ENCODE results near the gene PAK5. TPM values are rescaled to one million over a fixed set of nuclear protein-coding genes. Genes with fewer than 3 reads are reported as not detected.

Gene PAK5
- total RNA-seq, 1 experiment from 2014 or later: not detected

DNA sequence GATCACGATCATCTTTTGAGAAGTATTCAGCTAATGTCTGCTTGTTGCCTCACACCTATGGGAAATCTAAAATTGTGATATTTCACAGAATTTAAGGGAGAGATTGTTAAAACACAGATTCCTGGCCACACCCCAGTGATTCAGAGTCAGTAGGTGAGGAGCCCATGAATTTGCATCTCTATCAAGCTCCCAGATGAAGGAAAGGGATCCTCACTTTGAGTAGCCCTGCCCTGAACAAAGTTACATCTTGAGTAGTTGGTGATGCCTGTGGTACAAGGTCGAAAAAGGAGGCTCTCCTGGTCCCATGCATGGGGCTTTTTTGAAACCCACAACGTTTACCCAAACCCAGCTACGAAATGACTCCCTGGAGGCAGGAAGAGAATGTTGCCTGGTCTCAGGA is 79.5 kb downstream of the PAK5 start:
- no TSS peak for BruUV-seq (replicated peaks)
- H2AFZ ChIP-seq (ENCODE audit: low read length): no peak overlapping the region
- no peaks in the 10 kb centered on the region for H3K79me2 ChIP-seq (ENCODE audit: low read length)
- H3K27me3 ChIP-seq (ENCODE audit: low read length): peaks cover 56% of the 10 kb centered on the region
- no peak overlapping the region for H3K4me2 ChIP-seq (ENCODE audit: low read length)
- intact Hi-C loops (cut with micrococcal nuclease): no loop called here
- H3K9ac ChIP-seq (ENCODE audit: low read length): no peak overlapping the region
- peaks cover 7% of the 10 kb centered on the region; the same call in 1 of the 2 replicates for H3K9me3 ChIP-seq (ENCODE audit: low read length)
- H3K4me3 ChIP-seq (ENCODE audit: low read length): no peak overlapping the region
- DNase-seq (no peak), ATAC-seq (no peak)
- CTCF ChIA-PET: no interaction called here
- H3K9me2 ChIP-seq (replicated peaks; ENCODE audit: low read length): no peaks in the 10 kb centered on the region
- H3K4me1 ChIP-seq (ENCODE audit: insufficient read depth, low read length): no peaks in the 10 kb centered on the region
- no peaks in the 10 kb centered on the region for H3K36me3 ChIP-seq (ENCODE audit: low read depth, low read length)
- H3F3A ChIP-seq (ENCODE audit: low read length, unreplicated experiment): no peaks in the 10 kb centered on the region
- no peaks in the 10 kb centered on the region for H4K20me1 ChIP-seq (ENCODE audit: low read length)
- POLR2A ChIA-PET (ENCODE audit: unreplicated experiment): no interaction called here
- H3K27ac ChIP-seq (ENCODE audit: low read length): no peak overlapping the region
- no peak for TF ChIP-seq CTCF (conservative IDR thresholded peaks at IDR 0.05; ENCODE audit: low read depth, low read length)
- no peak for TF ChIP-seq EZH2 (IDR thresholded peaks at IDR 0.05; ENCODE audit: low read length, unreplicated experiment)
- no peak for TF ChIP-seq EZH2phosphoT487 (IDR thresholded peaks at IDR 0.05; ENCODE audit: borderline replicate concordance, low read length)

DNA sequence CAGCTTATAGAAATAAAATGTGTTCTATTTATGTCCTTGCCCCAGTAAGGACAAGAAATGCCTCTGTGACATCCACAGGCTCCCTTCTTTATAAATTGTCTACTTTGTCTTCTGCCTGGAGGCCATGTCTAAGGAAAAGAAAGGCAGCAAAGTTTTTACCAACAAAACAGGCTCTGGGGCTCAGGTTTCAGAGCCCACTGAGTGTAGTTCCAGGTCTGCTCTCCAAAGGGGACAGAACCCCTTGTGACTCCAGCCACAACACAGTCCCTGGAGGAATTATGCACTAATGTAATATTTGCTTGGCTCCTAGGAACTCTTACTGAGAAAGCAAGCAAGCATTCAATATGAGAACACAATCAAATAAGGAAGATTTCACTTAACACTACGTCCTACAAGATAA is 80.1 kb downstream of the PAK5 start:
- H3K79me2 ChIP-seq (ENCODE audit: low read length): no peaks in the 10 kb centered on the region
- TF ChIP-seq CTCF (conservative IDR thresholded peaks at IDR 0.05; ENCODE audit: low read depth, low read length) (no peak), EZH2 (IDR thresholded peaks at IDR 0.05; ENCODE audit: low read length, unreplicated experiment) (no peak), EZH2phosphoT487 (IDR thresholded peaks at IDR 0.05; ENCODE audit: borderline replicate concordance, low read length) (no peak)
- no peaks in the 10 kb centered on the region for H4K20me1 ChIP-seq (ENCODE audit: low read length)
- ChIA-PET POLR2A (ENCODE audit: unreplicated experiment) (no interaction called here), CTCF (no interaction called here)
- no TSS peak for BruUV-seq (replicated peaks)
- ATAC-seq (no peak), DNase-seq (no peak)
- no peaks in the 10 kb centered on the region for H3K4me1 ChIP-seq (ENCODE audit: insufficient read depth, low read length)
- H3F3A ChIP-seq (ENCODE audit: low read length, unreplicated experiment): no peaks in the 10 kb centered on the region
- no peak overlapping the region for H3K9ac ChIP-seq (ENCODE audit: low read length)
- H3K27me3 ChIP-seq (ENCODE audit: low read length): peaks cover 57% of the 10 kb centered on the region
- no peaks in the 10 kb centered on the region for H3K9me2 ChIP-seq (replicated peaks; ENCODE audit: low read length)
- no peak overlapping the region for H2AFZ ChIP-seq (ENCODE audit: low read length)
- no peaks in the 10 kb centered on the region for H3K36me3 ChIP-seq (ENCODE audit: low read depth, low read length)
- intact Hi-C loops (cut with micrococcal nuclease): no loop called here
- peaks cover 7% of the 10 kb centered on the region; the same call in 1 of the 2 replicates for H3K9me3 ChIP-seq (ENCODE audit: low read length)
- no peak overlapping the region for H3K27ac ChIP-seq (ENCODE audit: low read length)
- H3K4me3 ChIP-seq (ENCODE audit: low read length): no peak overlapping the region
- no peak overlapping the region for H3K4me2 ChIP-seq (ENCODE audit: low read length)

DNA sequence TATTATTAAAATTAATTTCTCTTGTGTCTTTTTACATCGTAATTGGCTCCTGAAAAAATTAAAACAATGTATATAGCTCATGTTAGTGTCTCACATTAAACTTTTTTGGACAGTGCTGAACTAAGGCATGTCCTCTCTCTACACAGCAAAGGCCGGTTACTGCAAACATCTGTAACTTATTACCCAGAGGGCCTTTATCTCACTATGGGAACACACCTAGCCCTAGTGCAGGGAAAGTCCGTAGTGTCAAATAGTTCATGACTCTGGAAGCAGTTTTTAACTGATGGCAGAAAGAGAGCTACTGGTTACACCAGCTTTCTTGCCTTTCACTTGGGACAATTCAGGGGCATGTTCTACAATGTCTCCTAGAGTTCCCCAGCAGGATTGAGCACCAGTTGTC is 82.2 kb downstream of the PAK5 start:
- Histone ChIP-seq H3K36me3 (ENCODE audit: low read depth, low read length) (no peaks in the 10 kb centered on the region), H4K20me1 (ENCODE audit: low read length) (no peaks in the 10 kb centered on the region), H3K4me1 (ENCODE audit: insufficient read depth, low read length) (no peaks in the 10 kb centered on the region), H3K27ac (ENCODE audit: low read length) (no peak overlapping the region), H3K9me2 (replicated peaks; ENCODE audit: low read length) (no peaks in the 10 kb centered on the region), H3K27me3 (ENCODE audit: low read length) (peaks cover 52% of the 10 kb centered on the region), H3K9me3 (ENCODE audit: low read length) (0 out of 2 replicates have a peak, but pooled peaks cover 4% of the 10 kb centered on the region), H3K4me3 (ENCODE audit: low read length) (no peak overlapping the region), H2AFZ (ENCODE audit: low read length) (no peak overlapping the region), H3K9ac (ENCODE audit: low read length) (no peak overlapping the region), H3F3A (ENCODE audit: low read length, unreplicated experiment) (no peaks in the 10 kb centered on the region), H3K4me2 (ENCODE audit: low read length) (no peak overlapping the region), H3K79me2 (ENCODE audit: low read length) (no peaks in the 10 kb centered on the region)
- intact Hi-C loops (cut with micrococcal nuclease): no loop called here
- no TSS peak for BruUV-seq (replicated peaks)
- TF ChIP-seq EZH2phosphoT487 (IDR thresholded peaks at IDR 0.05; ENCODE audit: borderline replicate concordance, low read length) (no peak), CTCF (conservative IDR thresholded peaks at IDR 0.05; ENCODE audit: low read depth, low read length) (no peak)
- DNase-seq: no peak
- no peak for ATAC-seq
- ChIA-PET CTCF (no interaction called here), POLR2A (ENCODE audit: unreplicated experiment) (no interaction called here)

All from PC-3 (cell line).